Measurements from ENCODE around the gene ANO5.

GRCh38 chr11:22157531-22157930 is 35.4 kb upstream of the ANO5 start:
- TF ChIP-seq CTCF (IDR thresholded peaks at IDR 0.05) (no peak), POLR2A (IDR thresholded peaks at IDR 0.05) (no peak)
